Measurements from ENCODE around the gene LAMA2. TPM values are rescaled to one million over a fixed set of nuclear protein-coding genes. Genes with fewer than 3 reads are reported as not detected.

The LAMA2 gene
- total and polyA plus RNA-seq, 2 of the 8 experiments (the other 6 are each of a cell fraction or from before 2014, with no cell fraction given), result 1.3 to 3.8 TPM

DNA sequence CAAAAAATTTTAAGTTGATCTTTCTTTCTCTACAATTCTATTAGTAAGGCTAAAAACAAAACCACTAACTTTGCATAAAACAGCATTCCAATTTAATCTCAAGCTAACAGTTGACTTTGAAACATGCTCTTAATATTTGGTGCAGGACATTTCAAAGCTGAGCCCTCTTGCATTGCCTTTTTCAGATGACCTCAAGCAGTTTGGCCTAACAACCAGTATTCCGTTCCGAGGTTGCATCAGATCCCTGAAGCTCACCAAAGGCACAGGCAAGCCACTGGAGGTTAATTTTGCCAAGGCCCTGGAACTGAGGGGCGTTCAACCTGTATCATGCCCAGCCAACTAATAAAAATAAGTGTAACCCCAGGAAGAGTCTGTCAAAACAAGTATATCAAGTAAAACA, 633.1 kb downstream of the LAMA2 start:
- ChIA-PET CTCF (ENCODE audit: partially characterized antibody) (interaction anchor here (0.6 to 8.9 kb wide), 3 partner anchors 16 to 82 kb away, joined by 3 to 83 read pairs (median 5); no protein-coding TSS in a partner anchor), POLR2A (ENCODE audit: partially characterized antibody) (no interaction called here)
- H4K20me1 ChIP-seq (replicated peaks in 1 of 2; ENCODE audit: control insufficient read depth in 1 of 2, insufficient read depth in 2 of 2, low read length in 2 of 2), result no peaks in the 10 kb centered on the region
- no peak overlapping the region for H2BK15ac ChIP-seq (ENCODE audit: low read length)
- H4K91ac ChIP-seq (replicated peaks; ENCODE audit: insufficient read length, low read length), result no peak overlapping the region
- no peaks in the 10 kb centered on the region for H3K4me1 ChIP-seq (replicated peaks in 1 of 4; ENCODE audit: control insufficient read depth in 3 of 4, insufficient read depth in 4 of 4, low read length in 3 of 4)
- H3K27me3 ChIP-seq (replicated peaks in 1 of 4; ENCODE audit: control insufficient read depth in 3 of 4, extremely low read depth in 1 of 4, insufficient read depth in 3 of 4, low read length in 3 of 4), result no peaks in the 10 kb centered on the region
- H4K8ac ChIP-seq (ENCODE audit: extremely low read depth, insufficient read depth, low read length), result no peak overlapping the region
- H3K9me3 ChIP-seq (ENCODE audit: insufficient read depth in 2 of 2, low read depth in 1 of 2, low read length in 1 of 2), result no peaks in the 10 kb centered on the region
- no peaks in the 10 kb centered on the region for H3K79me2 ChIP-seq (ENCODE audit: control insufficient read depth in 1 of 2, insufficient read depth in 2 of 2, low read length in 2 of 2)
- 90% methylated on average over 3 of the region's 3 CpGs; no CpG with 5 or more reads in 1 of the 2 experiments for WGBS, 2 experiments (ENCODE audit: extremely low coverage in 1 of 2, insufficient coverage in 1 of 2, insufficient read length in 1 of 2, insufficient replicate concordance in 2 of 2, low coverage in 1 of 2, low lambda C conversion rate in 2 of 2, missing lambda C conversion rate in 1 of 2)
- no peak overlapping the region for H3K23ac ChIP-seq (ENCODE audit: insufficient read length)
- H3K9ac ChIP-seq (replicated peaks in 1 of 4; ENCODE audit: extremely low read depth in 1 of 4, low read depth in 3 of 4, low read length in 3 of 4), result no peak overlapping the region
- H3K4me3 ChIP-seq (ENCODE audit: extremely low read depth in 1 of 4, insufficient read depth in 2 of 4, low read depth in 3 of 4, low read length in 4 of 4), result no peak overlapping the region
- no peak overlapping the region for H3K56ac ChIP-seq (replicated peaks; ENCODE audit: insufficient read length, low read depth, low read length)
- DNase-seq (ENCODE audit: low read depth in 1 of 2, low spot score in 2 of 2) (no peak), FAIRE-seq (no peak)
- H3K18ac ChIP-seq (ENCODE audit: extremely low read depth, low read length), result no peak overlapping the region
- H2BK5ac ChIP-seq (ENCODE audit: low read depth, low read length), result no peak overlapping the region
- no peak overlapping the region for H3K4ac ChIP-seq (replicated peaks; ENCODE audit: insufficient read length, low read depth, low read length)
- no peak overlapping the region for H2BK20ac ChIP-seq (ENCODE audit: low read length)
- H3K4me2 ChIP-seq (ENCODE audit: insufficient read depth in 1 of 2, low read depth in 2 of 2, low read length in 2 of 2), result no peak overlapping the region
- H3K23me2 ChIP-seq (ENCODE audit: low read depth, low read length), result no peaks in the 10 kb centered on the region
- no peak overlapping the region for H2AFZ ChIP-seq (ENCODE audit: low read length)
- no peak overlapping the region for H4K5ac ChIP-seq (ENCODE audit: insufficient read length, low read depth, low read length)
- H3K36me3 ChIP-seq (ENCODE audit: control insufficient read depth in 2 of 4, insufficient read depth in 4 of 4, low read length in 3 of 4), result no peaks in the 10 kb centered on the region
- no peak overlapping the region for H3K14ac ChIP-seq (ENCODE audit: insufficient read length)
- no peak overlapping the region for H2BK120ac ChIP-seq (replicated peaks; ENCODE audit: low read depth, low read length)
- no peak overlapping the region for H2BK12ac ChIP-seq (ENCODE audit: low read depth, low read length)
- H3K27ac ChIP-seq (ENCODE audit: low read depth, low read length), result no peak overlapping the region
- H2AK5ac ChIP-seq (ENCODE audit: low read depth, low read length), result no peak overlapping the region
- no peaks in the 10 kb centered on the region for H3K79me1 ChIP-seq (ENCODE audit: low read depth, low read length)
- no peak for TF ChIP-seq RFX5 (IDR thresholded peaks at IDR 0.05; ENCODE audit: borderline replicate concordance, low read depth, low read length)
- TF ChIP-seq, protein P1, sequence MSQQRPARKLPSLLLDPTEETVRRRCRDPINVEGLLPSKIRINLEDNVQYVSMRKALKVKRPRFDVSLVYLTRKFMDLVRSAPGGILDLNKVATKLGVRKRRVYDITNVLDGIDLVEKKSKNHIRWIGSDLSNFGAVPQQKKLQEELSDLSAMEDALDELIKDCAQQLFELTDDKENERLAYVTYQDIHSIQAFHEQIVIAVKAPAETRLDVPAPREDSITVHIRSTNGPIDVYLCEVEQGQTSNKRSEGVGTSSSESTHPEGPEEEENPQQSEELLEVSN (IDR thresholded peaks at IDR 0.05), result no peak
